Measurements from ENCODE around the gene ZNF180.

DNA sequence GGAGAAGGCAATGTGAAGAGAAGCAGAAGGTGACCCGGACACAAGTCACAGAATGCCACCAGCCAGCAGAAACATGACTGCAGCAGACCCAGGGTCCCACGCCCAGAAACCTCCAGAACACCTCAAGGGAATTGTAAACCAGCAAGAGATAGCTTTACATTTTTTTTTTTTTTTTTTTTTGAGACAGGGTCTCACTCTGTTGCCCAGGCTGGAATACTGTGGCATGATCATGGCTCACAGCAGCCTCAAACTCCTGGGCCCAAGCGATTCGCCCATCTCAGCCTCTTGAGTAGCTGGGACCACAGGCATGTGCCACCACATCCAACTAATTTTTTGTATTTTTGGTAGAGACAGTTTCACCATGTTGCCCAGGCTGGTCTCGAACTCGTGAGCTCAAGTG lies 39.7 kb upstream of the ZNF180 start:
- TF ChIP-seq, protein P1, sequence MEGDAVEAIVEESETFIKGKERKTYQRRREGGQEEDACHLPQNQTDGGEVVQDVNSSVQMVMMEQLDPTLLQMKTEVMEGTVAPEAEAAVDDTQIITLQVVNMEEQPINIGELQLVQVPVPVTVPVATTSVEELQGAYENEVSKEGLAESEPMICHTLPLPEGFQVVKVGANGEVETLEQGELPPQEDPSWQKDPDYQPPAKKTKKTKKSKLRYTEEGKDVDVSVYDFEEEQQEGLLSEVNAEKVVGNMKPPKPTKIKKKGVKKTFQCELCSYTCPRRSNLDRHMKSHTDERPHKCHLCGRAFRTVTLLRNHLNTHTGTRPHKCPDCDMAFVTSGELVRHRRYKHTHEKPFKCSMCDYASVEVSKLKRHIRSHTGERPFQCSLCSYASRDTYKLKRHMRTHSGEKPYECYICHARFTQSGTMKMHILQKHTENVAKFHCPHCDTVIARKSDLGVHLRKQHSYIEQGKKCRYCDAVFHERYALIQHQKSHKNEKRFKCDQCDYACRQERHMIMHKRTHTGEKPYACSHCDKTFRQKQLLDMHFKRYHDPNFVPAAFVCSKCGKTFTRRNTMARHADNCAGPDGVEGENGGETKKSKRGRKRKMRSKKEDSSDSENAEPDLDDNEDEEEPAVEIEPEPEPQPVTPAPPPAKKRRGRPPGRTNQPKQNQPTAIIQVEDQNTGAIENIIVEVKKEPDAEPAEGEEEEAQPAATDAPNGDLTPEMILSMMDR (IDR thresholded peaks at IDR 0.05) = no peak
- TF ChIP-seq POLR2A (IDR thresholded peaks at IDR 0.05) = no peak
